Measurements from ENCODE around the gene FAM20A. TPM values are rescaled to one million over a fixed set of nuclear protein-coding genes. Genes with fewer than 3 reads are reported as not detected.

FAM20A gene
- total RNA-seq (2021; ENCODE audit: unreplicated experiment): not detected
- 0.31 and 0.33 TPM in 2 replicates for polyA plus RNA-seq (2012)
- percentile 1 among the genes with signal in this experiment for Bru-seq, nascent RNA
- BruChase-seq, experiment 1, labeled RNA remaining after a 6-hour chase: percentile 1 among the genes with signal in this experiment
- BruChase-seq, experiment 2, labeled RNA remaining after a 2-hour chase: not detected
- long read RNA-seq, partial matches to known transcripts: 0 of 1 reads
- long read RNA-seq, other reads (novel, unspliced or antisense): 1 of 1 reads

- intact Hi-C loops (cut with micrococcal nuclease): loop anchor here (2.0 kb wide), 1 partner anchor 40 kb away; no protein-coding TSS in a partner anchor
- DNase-seq (ENCODE audit: low read depth, low spot score) (no peak), ATAC-seq (no peak)
- BruUV-seq (replicated peaks): no TSS peak
- no peak for TF ChIP-seq CEBPB (IDR thresholded peaks at IDR 0.05; ENCODE audit: low read depth)
- TF ChIP-seq SP1 (IDR thresholded peaks at IDR 0.05; ENCODE audit: low read depth): no peak
- TF ChIP-seq ZBTB33 (IDR thresholded peaks at IDR 0.05; ENCODE audit: extremely low read depth, insufficient replicate concordance, low read length): no peak
- TF ChIP-seq EGR1 (IDR thresholded peaks at IDR 0.05; ENCODE audit: low read depth): no peak
- H3K9ac ChIP-seq (ENCODE audit: low read length): no peak within 1 kb of the TSS
- H3K9me2 ChIP-seq (ENCODE audit: insufficient read depth): no peaks in the 10 kb centered on the region
- H3K79me2 ChIP-seq (ENCODE audit: insufficient read depth, low read length): no peaks in the 10 kb centered on the region
- ChIA-PET POLR2A (no interaction called here), RAD21 (ENCODE audit: low non-redundant PET in 1 of 2, low total read pairs in 2 of 2, uncharacterized antibody in 2 of 2, unreplicated experiment in 2 of 2) (no interaction called here), CTCF (no interaction called here)
- H3K4me1 ChIP-seq (ENCODE audit: control insufficient read depth in 1 of 2, insufficient read depth in 2 of 2, low read length in 2 of 2): no peaks in the 10 kb centered on the region
- no peaks in the 10 kb centered on the region for H3K36me3 ChIP-seq (ENCODE audit: control insufficient read depth in 1 of 2, insufficient read depth in 2 of 2, low read length in 2 of 2)
- H2AFZ ChIP-seq (ENCODE audit: low read depth, low read length, poor library complexity, severe bottlenecking): no peak within 1 kb of the TSS
- H4K20me1 ChIP-seq (ENCODE audit: insufficient read depth): no peaks in the 10 kb centered on the region
- no peak within 1 kb of the TSS for H3K27ac ChIP-seq (ENCODE audit: low read depth, low read length)
- no peak within 1 kb of the TSS for H3K4me2 ChIP-seq (ENCODE audit: low read length)
- H3K9me3 ChIP-seq (ENCODE audit: control insufficient read depth in 1 of 2, insufficient read depth in 1 of 2, low read depth in 1 of 2, low read length in 2 of 2): no peaks in the 10 kb centered on the region
- H3K27me3 ChIP-seq (ENCODE audit: insufficient read depth, low read length): no peaks in the 10 kb centered on the region
- H3K4me3 ChIP-seq (replicated peaks in 1 of 2; ENCODE audit: low read depth in 1 of 2, low read length in 2 of 2): no peak within 1 kb of the TSS
Measured at GRCh38 chr17:68600931-68601564, at the start of gene FAM20A. FAM20A (minus strand) TSS chr17:68601367; CDS start chr17:68600666, 701 bp downstream.

- intact Hi-C loops (cut with micrococcal nuclease): no loop called here
- TF ChIP-seq EZH2phosphoT487 (IDR thresholded peaks at IDR 0.05; ENCODE audit: borderline replicate concordance): no peak
- TF ChIP-seq ATF3 (IDR thresholded peaks at IDR 0.05): no peak
- no peak for TF ChIP-seq SIN3A (IDR thresholded peaks at IDR 0.05; ENCODE audit: low read depth)
- TF ChIP-seq EZH2 (IDR thresholded peaks at IDR 0.05): no peak
- TF ChIP-seq ZFX (IDR thresholded peaks at IDR 0.05): no peak
- TF ChIP-seq ELF1 (IDR thresholded peaks at IDR 0.05; ENCODE audit: borderline replicate concordance, low read depth): no peak
- no peak for TF ChIP-seq MAX (IDR thresholded peaks at IDR 0.05)
- no peak for TF ChIP-seq CTCF (IDR thresholded peaks at IDR 0.05 in 2 of 3, conservative IDR thresholded peaks at IDR 0.05 in 1 of 3; ENCODE audit: borderline replicate concordance in 1 of 3, insufficient read depth in 1 of 3, low read depth in 2 of 3, low read length in 2 of 3)
- TF ChIP-seq JUND (IDR thresholded peaks at IDR 0.05): no peak
Measured at GRCh38 chr17:68649324-68649723, 48.2 kb upstream of the FAM20A start.

More at GRCh38 chr17:68649324-68649723, 48.2 kb upstream of the FAM20A start:
- no peaks in the 10 kb centered on the region for H3K36me3 ChIP-seq (ENCODE audit: control insufficient read depth in 1 of 2, insufficient read depth in 2 of 2, low read length in 2 of 2)
- H3K27ac ChIP-seq (ENCODE audit: low read depth, low read length): no peak overlapping the region
- no peaks in the 10 kb centered on the region for H3K9me2 ChIP-seq (ENCODE audit: insufficient read depth)
- no peaks in the 10 kb centered on the region for H4K20me1 ChIP-seq (ENCODE audit: insufficient read depth)
- DNase-seq (ENCODE audit: low read depth, low spot score) (no peak), ATAC-seq (no peak)
- ChIA-PET RAD21 (ENCODE audit: low non-redundant PET in 1 of 2, low total read pairs in 2 of 2, uncharacterized antibody in 2 of 2, unreplicated experiment in 2 of 2) (no interaction called here), POLR2A (no interaction called here), CTCF (no interaction called here)
- no peaks in the 10 kb centered on the region for H3K9me3 ChIP-seq (ENCODE audit: control insufficient read depth in 1 of 2, insufficient read depth in 1 of 2, low read depth in 1 of 2, low read length in 2 of 2)
- no peak overlapping the region for H3K9ac ChIP-seq (ENCODE audit: low read length)
- no peak overlapping the region for H3K4me3 ChIP-seq (replicated peaks in 1 of 2; ENCODE audit: low read depth in 1 of 2, low read length in 2 of 2)
- no peak overlapping the region for H3K4me2 ChIP-seq (ENCODE audit: low read length)
- H3K79me2 ChIP-seq (ENCODE audit: insufficient read depth, low read length): no peaks in the 10 kb centered on the region
- no peaks in the 10 kb centered on the region for H3K4me1 ChIP-seq (ENCODE audit: control insufficient read depth in 1 of 2, insufficient read depth in 2 of 2, low read length in 2 of 2)
- BruUV-seq (replicated peaks): no TSS peak
- no peak overlapping the region for H2AFZ ChIP-seq (ENCODE audit: low read depth, low read length, poor library complexity, severe bottlenecking)
- H3K27me3 ChIP-seq (ENCODE audit: insufficient read depth, low read length): no peaks in the 10 kb centered on the region

Measured in HCT116 (cell line).